HepG2 (cell line): Measurements from ENCODE around the gene CRMP1. TPM values are rescaled to one million over a fixed set of nuclear protein-coding genes. Genes with fewer than 3 reads are reported as not detected.

Source experiments
- ATAC-seq: fragments of 200-7000 bp; cut with Tn5 transposase; 3 replicates; pipeline ENCODE4 v1.9.1; 2020; ENCODE audit warnings: mild to moderate bottlenecking, moderate library complexity
- BruUV-seq: library from RNA; stranded (reverse); fragments of 400-500 nt; replicated peaks from 2 replicates; lab custom pipeline; 2021; lab: Mats Ljungman, UMichigan
- CTCF ChIA-PET: fragments of 300-600 bp; formaldehyde crosslinking; extraction: SDS; loops from one replicate; lab custom pipeline; 2021; ENCODE audit warnings: low total read pairs, inconsistent platforms, low intra/inter-chr PET ratio; lab: Yijun Ruan, JAX
- POLR2A ChIA-PET: fragments of 350-600 bp; sonication (Branson Sonifier 250); formaldehyde crosslinking; loops from one replicate; lab custom pipeline; 2020; ENCODE audit warnings: antibody characterized with exemption, inconsistent platforms; lab: Yijun Ruan, JAX
- DNase-seq: peaks from one replicate; pipeline ENCODE4 v3.0.0-alpha.2; 2015; ENCODE audit warnings: low spot score
- FAIRE-seq: peaks from 3 replicates; lab custom pipeline; 2011; peaks lifted over from hg19 to GRCh38; lab: Jason Lieb, UNC
- H2AFZ ChIP-seq: one replicate; pipeline ENCODE4 v1.6.1; 2011; ENCODE audit warnings: low read length, inconsistent platforms
- H3K27ac ChIP-seq: fragments of 300-600 bp; 3 replicates; pipeline ENCODE4 v1.8.0; 2011; ENCODE audit warnings: mixed run types, mild to moderate bottlenecking, mixed read lengths, low read length, inconsistent platforms; ENCODE audit not compliant: insufficient read depth; ENCODE audit errors: extremely low read length
- H3K27me3 ChIP-seq, 2 experiments: fragments of 200-600 bp in 1 of 2; 2 replicates in 1 of 2; 3 replicates in 1 of 2; pipeline versions ENCODE4 v1.6.0 to v1.8.0; 2011; ENCODE audit warnings: low read length in 2 of 2, mild to moderate bottlenecking in 2 of 2, moderate library complexity in 2 of 2, inconsistent platforms in 1 of 2; ENCODE audit not compliant: insufficient read depth in 2 of 2, control insufficient read depth in 1 of 2
- H3K36me3 ChIP-seq, 2 experiments: fragments of 200-600 bp in 1 of 2; replicated peaks in 1 of 2; 2 replicates in 1 of 2; 3 replicates in 1 of 2; pipeline versions ENCODE4 v1.5.1 to v1.8.0; 2011; ENCODE audit warnings: low read length in 2 of 2, inconsistent platforms in 1 of 2; ENCODE audit not compliant: insufficient read depth in 2 of 2, control insufficient read depth in 1 of 2
- H3K4me1 ChIP-seq: 2 replicates; pipeline ENCODE4 v1.5.1; 2012; ENCODE audit warnings: low read length, inconsistent platforms; ENCODE audit not compliant: insufficient read depth
- H3K4me2 ChIP-seq: 2 replicates; pipeline ENCODE4 v1.6.0; 2011; ENCODE audit warnings: low read depth, low read length, inconsistent platforms
- H3K4me3 ChIP-seq, 3 experiments: fragments of 200-600 bp in 1 of 3; sonication (generic), shearing (Covaris generic) in 1 of 3; replicated peaks in 1 of 3; 2 replicates each; pipeline ENCODE4 v1.5.1; 2011 to 2016; ENCODE audit warnings: low read length in 3 of 3, inconsistent platforms in 2 of 3, low read depth in 2 of 3, mild to moderate bottlenecking in 2 of 3, control low read depth in 1 of 3, mixed read lengths in 1 of 3; ENCODE audit not compliant: insufficient read depth in 1 of 3
- H3K79me2 ChIP-seq: one replicate; pipeline ENCODE4 v1.6.1; 2011; ENCODE audit warnings: low read length, inconsistent platforms; ENCODE audit not compliant: insufficient read depth
- H3K9ac ChIP-seq: 2 replicates; pipeline ENCODE4 v1.6.0; 2011; ENCODE audit warnings: mild to moderate bottlenecking, low read depth, low read length, inconsistent platforms; ENCODE audit not compliant: insufficient read depth
- H3K9me3 ChIP-seq: 2 replicates; pipeline ENCODE4 v1.5.1; 2012; ENCODE audit warnings: mild to moderate bottlenecking, low read length
- H4K20me1 ChIP-seq: 2 replicates; pipeline ENCODE4 v1.6.0; 2011; ENCODE audit warnings: inconsistent platforms, mild to moderate bottlenecking, low read length, moderate library complexity; ENCODE audit not compliant: insufficient read depth
- ARNTL ChIP-seq: sonication (generic); formaldehyde crosslinking; IDR thresholded peaks from 2 replicates; pipeline ENCODE4 v1.4.0; 2020; ENCODE audit warnings: mild to moderate bottlenecking, missing genetic modification reagents
- CBX5 ChIP-seq: sonication (generic); formaldehyde crosslinking; IDR thresholded peaks from 2 replicates; pipeline ENCODE4 v1.4.0; 2020; ENCODE audit warnings: missing genetic modification reagents, borderline replicate concordance
- CREB1 ChIP-seq, 2 experiments: fragments of 450-650 bp in 1 of 2; IDR thresholded peaks; 2 replicates each; pipeline ENCODE4 v1.6.1; 2016 to 2017; ENCODE audit warnings: control low read depth in 1 of 2, mild to moderate bottlenecking in 1 of 2, missing compliant biosample characterization in 1 of 2, missing genetic modification characterization in 1 of 2
- DPF2 ChIP-seq: sonication (generic); formaldehyde crosslinking; IDR thresholded peaks from 2 replicates; pipeline ENCODE4 v1.4.0; 2020; ENCODE audit warnings: mild to moderate bottlenecking, low read depth, missing genetic modification reagents, borderline replicate concordance
- HNRNPLL ChIP-seq: fragments of 200-400 bp; formaldehyde crosslinking; IDR thresholded peaks from 2 replicates; pipeline ENCODE4 v1.6.1; 2017; ENCODE audit warnings: mild to moderate bottlenecking, low read depth, low read length; ENCODE audit not compliant: poor library complexity, severe bottlenecking
- IRF1 ChIP-seq: sonication (generic); formaldehyde crosslinking; IDR thresholded peaks from 2 replicates; pipeline ENCODE4 v1.4.0; 2020; ENCODE audit warnings: low read depth, mild to moderate bottlenecking, missing genetic modification reagents
- IRF2 ChIP-seq: IDR thresholded peaks from 2 replicates; pipeline ENCODE4 v1.6.1; 2018; ENCODE audit warnings: missing genetic modification reagents, missing compliant biosample characterization
- KDM3A ChIP-seq: IDR thresholded peaks from 2 replicates; pipeline ENCODE4 v1.6.1; 2018; ENCODE audit warnings: low read depth, missing compliant biosample characterization
- POGZ ChIP-seq: sonication (generic); formaldehyde crosslinking; IDR thresholded peaks from 2 replicates; pipeline ENCODE4 v1.4.0; 2020; ENCODE audit warnings: mild to moderate bottlenecking, missing genetic modification reagents
- RFX1 ChIP-seq: fragments of 450-650 bp; IDR thresholded peaks from 2 replicates; pipeline ENCODE4 v1.6.1; 2017
- SOX6 ChIP-seq, 2 experiments: fragments of 450-650 bp in 1 of 2; sonication (generic) in 1 of 2; formaldehyde crosslinking in 1 of 2; IDR thresholded peaks; 2 replicates each; pipeline versions ENCODE4 v1.4.0 to v1.6.1; 2017 to 2020; ENCODE audit warnings: antibody characterized with exemption in 1 of 2, mild to moderate bottlenecking in 1 of 2, missing genetic modification reagents in 1 of 2
- TRIM22 ChIP-seq: fragments of 450-650 bp; IDR thresholded peaks from 2 replicates; pipeline ENCODE4 v1.6.1; 2017
- ZFAT ChIP-seq: sonication (generic); formaldehyde crosslinking; conservative IDR thresholded peaks from 2 replicates; pipeline ENCODE4 v1.8.1; 2023; ENCODE audit warnings: missing genetic modification reagents, inconsistent platforms
- ZNF562 ChIP-seq: sonication (generic); formaldehyde crosslinking; IDR thresholded peaks from 2 replicates; pipeline ENCODE4 v1.8.0; 2022; ENCODE audit warnings: missing genetic modification reagents, borderline replicate concordance
- ZNF615 ChIP-seq: sonication (generic); formaldehyde crosslinking; IDR thresholded peaks from 2 replicates; pipeline ENCODE4 v1.5.0; 2020; ENCODE audit warnings: mild to moderate bottlenecking, missing genetic modification reagents, borderline replicate concordance
- ZNF687 ChIP-seq: sonication (generic); formaldehyde crosslinking; IDR thresholded peaks from 2 replicates; pipeline ENCODE4 v1.5.1; 2020; ENCODE audit warnings: mild to moderate bottlenecking, missing genetic modification reagents, moderate library complexity
- ZNF713 ChIP-seq: sonication (generic); formaldehyde crosslinking; IDR thresholded peaks from 2 replicates; pipeline ENCODE4 v1.4.0; 2020; ENCODE audit warnings: mild to moderate bottlenecking, missing genetic modification reagents
- ZNF749 ChIP-seq: sonication (generic); formaldehyde crosslinking; IDR thresholded peaks from 2 replicates; pipeline ENCODE4 v1.8.0; 2022; ENCODE audit warnings: mild to moderate bottlenecking, missing genetic modification reagents, moderate library complexity, borderline replicate concordance
- ZNF816 ChIP-seq: sonication (generic); formaldehyde crosslinking; IDR thresholded peaks from 2 replicates; pipeline ENCODE4 v1.8.0; 2022; ENCODE audit warnings: missing genetic modification reagents, mild to moderate bottlenecking, borderline replicate concordance
- WGBS: methylation state at CpG from one replicate; pipeline ENCODE4 v1.1.6; 2017; ENCODE audit warnings: low lambda C conversion rate; 5-methylcytosine and 5-hydroxymethylcytosine counted together
- in situ Hi-C: cut with HindIII; loops from 2 replicates; pipeline ENCODE4 v1.10.0; 2017; ENCODE audit warnings: low pct_unique_long_range_greater_than_20kb; ENCODE audit not compliant: extremely low pct_ligation_motif_present
- intact Hi-C: fragments of 100-400 bp; cut with micrococcal nuclease; formaldehyde crosslinking; loops from one replicate; pipeline ENCODE4 v1.10.0; 2022; ENCODE audit not compliant: unreplicated experiment
- polyA plus RNA-seq, 8 experiments: library from polyadenylated mRNA; depleted of rRNA in 3 of 8; stranded (reverse) in 7 of 8; unstranded in 1 of 8; fragments of >200 nt; fragmentation: Illumina TruSeq in 4 of 8; extraction: Trizol in 4 of 8; gene quantifications; 2 replicates each; pipeline versions ENCODE4 v1.2.1 to v1.2.3, GENCODE V29; 2011 to 2016; ENCODE audit warnings: low read depth in 4 of 8, missing spikeins in 1 of 8, mixed read lengths in 1 of 8; ENCODE audit not compliant: insufficient read depth in 1 of 8
- total RNA-seq, 5 experiments: library from RNA; depleted of rRNA; stranded (reverse); fragments of >200 nt; fragmentation: Illumina TruSeq; extraction: Trizol; gene quantifications; 2 replicates each; pipeline ENCODE4 v1.2.3, GENCODE V29; 2016; ENCODE audit warnings: low read depth in 1 of 5

Gene CRMP1
- total and polyA plus RNA-seq, 2 of the 13 experiments (the other 11 are each of a cell fraction or from before 2014, with no cell fraction given): not detected

- ChIA-PET CTCF (no interaction called here), POLR2A (no interaction called here)
- no peak for DNase-seq
- H3K9ac ChIP-seq: no peak overlapping the region
- peaks cover 5 to 22% of the 10 kb centered on the region in 2 experiments; a peak in 4 of 5 replicates for H3K27me3 ChIP-seq
- in situ Hi-C loops: no loop called here
- intact Hi-C loops: no loop called here
- BruUV-seq: no TSS peak
- H3K9me3 ChIP-seq: no peaks in the 10 kb centered on the region
- WGBS: 45% methylated on average over 13 of the region's 81 CpGs
- no peak overlapping the region for H2AFZ ChIP-seq
- H3K4me1 ChIP-seq: no peaks in the 10 kb centered on the region
- peaks cover 4% of the 10 kb centered on the region; the same call in 1 of the 2 replicates for H4K20me1 ChIP-seq
- FAIRE-seq: no peak
- no peak overlapping the region for H3K4me2 ChIP-seq
- H3K36me3 ChIP-seq: no peaks in the 10 kb centered on the region
- ATAC-seq: no peak
- no peak overlapping the region for H3K4me3 ChIP-seq
- no peaks in the 10 kb centered on the region for H3K79me2 ChIP-seq
- no peak overlapping the region for H3K27ac ChIP-seq
- TF ChIP-seq ZNF687 (CRISPR knock-in tag) (no peak), CBX5 (no peak), KDM3A (no peak), ZNF713 (CRISPR knock-in tag) (no peak), HNRNPLL (no peak), CREB1 (IDR thresholded peaks at IDR 0.05) (no peak), CREB1 (CRISPR knock-in tag; IDR thresholded peaks at IDR 0.05) (no peak), ZFAT (CRISPR knock-in tag) (no peak), ARNTL (CRISPR knock-in tag) (no peak), ZNF615 (CRISPR knock-in tag) (no peak), IRF1 (CRISPR knock-in tag) (no peak), RFX1 (no peak), POGZ (no peak), IRF2 (no peak), ZNF749 (CRISPR knock-in tag) (no peak), SOX6 (IDR thresholded peaks at IDR 0.05) (no peak), SOX6 (CRISPR knock-in tag; IDR thresholded peaks at IDR 0.05) (no peak), DPF2 (CRISPR knock-in tag) (no peak), ZNF562 (CRISPR knock-in tag) (no peak), ZNF816 (CRISPR knock-in tag) (no peak), TRIM22 (no peak)
Observed at GRCh38 chr4:5888222-5889001, 4.5 kb downstream of the CRMP1 start.
